Hepatocyte (in vitro differentiated cells): Measurements from ENCODE around the gene GJA10. TPM values are rescaled to one million over a fixed set of nuclear protein-coding genes. Genes with fewer than 3 reads are reported as not detected.

ENCODE experiments used
- DNase-seq: peaks from one replicate; pipeline ENCODE4 v3.0.0-alpha.2; 2016; ENCODE audit warnings: low spot score
- H2AFZ ChIP-seq: fragments of 200-600 bp; sonication (generic); 2 replicates; pipeline ENCODE4 v1.6.0; 2016; ENCODE audit warnings: antibody characterized with exemption, mild to moderate bottlenecking
- H3K27ac ChIP-seq: fragments of 200-600 bp; sonication (generic); 2 replicates; pipeline ENCODE4 v1.5.1; 2016; ENCODE audit warnings: mild to moderate bottlenecking
- H3K27me3 ChIP-seq: fragments of 200-600 bp; sonication (generic); 2 replicates; pipeline ENCODE4 v1.6.1; 2016
- H3K36me3 ChIP-seq: fragments of 200-600 bp; sonication (generic); replicated peaks from 2 replicates; pipeline ENCODE4 v1.5.1; 2016; ENCODE audit warnings: low read depth; ENCODE audit not compliant: insufficient read depth
- H3K4me1 ChIP-seq: fragments of 200-600 bp; sonication (generic); 2 replicates; pipeline ENCODE4 v1.5.1; 2016; ENCODE audit warnings: mild to moderate bottlenecking, moderate library complexity; ENCODE audit not compliant: insufficient read depth
- H3K4me2 ChIP-seq: fragments of 200-600 bp; sonication (generic); 2 replicates; pipeline ENCODE4 v1.6.0; 2016
- H3K4me3 ChIP-seq: fragments of 200-600 bp; sonication (generic); 2 replicates; pipeline ENCODE4 v1.5.1; 2016; ENCODE audit warnings: mild to moderate bottlenecking
- H3K79me2 ChIP-seq: fragments of 200-600 bp; sonication (generic); 2 replicates; pipeline ENCODE4 v1.6.0; 2017; ENCODE audit warnings: mild to moderate bottlenecking
- H3K9me2 ChIP-seq: fragments of 200-600 bp; sonication (generic); replicated peaks from 2 replicates; pipeline ENCODE4 v1.6.0; 2017; ENCODE audit warnings: mild to moderate bottlenecking; ENCODE audit not compliant: insufficient read depth
- H3K9me3 ChIP-seq: fragments of 200-600 bp; sonication (generic); 2 replicates; pipeline ENCODE4 v1.5.1; 2016; ENCODE audit warnings: low read depth, mild to moderate bottlenecking
- H4K20me1 ChIP-seq: fragments of 200-600 bp; sonication (generic); 2 replicates; pipeline ENCODE4 v1.6.0; 2016; ENCODE audit warnings: mild to moderate bottlenecking; ENCODE audit not compliant: insufficient read depth, poor library complexity, severe bottlenecking
- CTCF ChIP-seq: fragments of 200-600 bp; sonication (generic); IDR thresholded peaks from 2 replicates; pipeline ENCODE4 v1.5.1; 2016; ENCODE audit warnings: antibody characterized with exemption, mild to moderate bottlenecking; ENCODE audit not compliant: poor library complexity
- EZH2 ChIP-seq: fragments of 200-600 bp; sonication (generic); IDR thresholded peaks from 2 replicates; pipeline ENCODE4 v1.6.1; 2016; ENCODE audit warnings: antibody characterized with exemption, mild to moderate bottlenecking, borderline replicate concordance
- EZH2phosphoT487 ChIP-seq: fragments of 200-600 bp; sonication (generic); IDR thresholded peaks from one replicate; pipeline ENCODE4 v1.6.1; 2018; ENCODE audit warnings: antibody characterized with exemption, mild to moderate bottlenecking, low read depth, moderate library complexity; ENCODE audit not compliant: unreplicated experiment, severe bottlenecking
- whole genome bisulfite sequencing: methylation state at CpG from one replicate; pipeline ENCODE4 v1.1.6; 2016; ENCODE audit warnings: low lambda C conversion rate; ENCODE audit errors: missing lambda C conversion rate; 5-methylcytosine and 5-hydroxymethylcytosine counted together
- polyA plus RNA-seq: library from polyadenylated mRNA; unstranded; fragments of >200 nt; fragmentation: Nextera tagmentation; extraction: Ambion mirVana; gene quantifications from 2 replicates; pipeline ENCODE4 v1.2.1, GENCODE V29; 2016
- total RNA-seq: library from RNA; depleted of rRNA; stranded (reverse); fragments of >200 nt; gene quantifications from 2 replicates; pipeline ENCODE4 v1.2.3, GENCODE V29; 2014

GJA10 gene
- total and polyA plus RNA-seq, 2 experiments from 2014 or later = not detected

- Histone ChIP-seq H3K9me2 (no peaks in the 10 kb centered on the region), H3K9me3 (no peaks in the 10 kb centered on the region), H3K4me3 (no peak overlapping the region), H3K4me1 (peaks cover 12% of the 10 kb centered on the region), H4K20me1 (no peaks in the 10 kb centered on the region), H3K27ac (no peak overlapping the region), H3K36me3 (no peaks in the 10 kb centered on the region), H3K4me2 (no peak overlapping the region), H3K27me3 (peaks cover 5% of the 10 kb centered on the region), H2AFZ (no peak overlapping the region), H3K79me2 (no peaks in the 10 kb centered on the region)
- 83% methylated on average over 12 of the region's 12 CpGs for WGBS
- DNase-seq = no peak
- TF ChIP-seq EZH2phosphoT487 = no peak
- no peak for TF ChIP-seq CTCF
Observed at GRCh38 chr6:89938014-89938413, 43.7 kb downstream of the GJA10 start.

- Histone ChIP-seq H4K20me1 (no peaks in the 10 kb centered on the region), H3K27ac (no peak overlapping the region), H3K4me2 (no peak overlapping the region), H3K79me2 (no peaks in the 10 kb centered on the region), H3K4me1 (peaks cover 12% of the 10 kb centered on the region), H2AFZ (no peak overlapping the region), H3K27me3 (peaks cover 5% of the 10 kb centered on the region), H3K4me3 (no peak overlapping the region), H3K9me3 (no peaks in the 10 kb centered on the region), H3K9me2 (no peaks in the 10 kb centered on the region), H3K36me3 (no peaks in the 10 kb centered on the region)
- DNase-seq = no peak
- WGBS = 91% methylated on average over 2 of the region's 2 CpGs
- TF ChIP-seq EZH2phosphoT487 (no peak), EZH2 (no peak), CTCF (no peak)
Observed at GRCh38 chr6:89939144-89939543, 44.9 kb downstream of the GJA10 start.

GRCh38 chr6:89940225-89941027 is 46.2 kb downstream of the GJA10 start:
- peak; percentile 92 for TF ChIP-seq CTCF
- TF ChIP-seq EZH2 = no peak
- H3K27me3 ChIP-seq = peaks cover 5% of the 10 kb centered on the region
- no peak overlapping the region for H3K27ac ChIP-seq
- H3K4me3 ChIP-seq = no peak overlapping the region
- H3K9me3 ChIP-seq = no peaks in the 10 kb centered on the region
- peaks cover 12% of the 10 kb centered on the region for H3K4me1 ChIP-seq
- H3K36me3 ChIP-seq = no peaks in the 10 kb centered on the region
- H2AFZ ChIP-seq = no peak overlapping the region
- H3K9me2 ChIP-seq = no peaks in the 10 kb centered on the region
- peak; percentile 88 for DNase-seq
- no peaks in the 10 kb centered on the region for H3K79me2 ChIP-seq
- H4K20me1 ChIP-seq = no peaks in the 10 kb centered on the region
- 31% methylated on average over 9 of the region's 9 CpGs for WGBS
- H3K4me2 ChIP-seq = peak overlapping the region; percentile 23
